Caco-2 (cell line): ENCODE results near the gene RRP9. TPM values are rescaled to one million over a fixed set of nuclear protein-coding genes. Genes with fewer than 3 reads are reported as not detected.

Experiments used
- BruUV-seq: library from RNA; stranded (reverse); fragments of 400-500 nt; replicated peaks from 2 replicates; lab custom pipeline; 2021; lab: Mats Ljungman, UMichigan
- CTCF ChIA-PET: fragments of 300-600 bp; sonication (Branson Sonifier 250); formaldehyde crosslinking; loops from one replicate; lab custom pipeline; 2022; ENCODE audit warnings: antibody characterized with exemption; lab: Charles Lee
- POLR2A ChIA-PET: fragments of 300-600 bp; sonication (Branson Sonifier 250); formaldehyde crosslinking; loops from one replicate; lab custom pipeline; 2022; ENCODE audit warnings: antibody characterized with exemption; lab: Charles Lee
- DNase-seq, 2 experiments: peaks; one replicate each; pipeline versions ENCODE4 v3.0.0 to v3.0.0-alpha.2; 2020 to 2022
- H3K27me3 ChIP-seq: replicated peaks from 2 replicates; pipeline ENCODE4 v1.6.0; 2011; ENCODE audit warnings: low read length; ENCODE audit not compliant: control insufficient read depth, insufficient read depth
- H3K36me3 ChIP-seq: 2 replicates; pipeline ENCODE4 v1.5.1; 2011; ENCODE audit warnings: low read length; ENCODE audit not compliant: control insufficient read depth, insufficient read depth
- H3K4me1 ChIP-seq: fragments of 250-450 bp; sonication (Bioruptor Pico); 2 replicates; pipeline ENCODE4 v1.5.1; 2020; ENCODE audit warnings: mild to moderate bottlenecking
- H3K4me3 ChIP-seq: 2 replicates; pipeline ENCODE4 v1.5.1; 2011; ENCODE audit warnings: low read depth, mild to moderate bottlenecking, control low read depth, low read length
- H3K9me3 ChIP-seq: fragments of 250-450 bp; sonication (Bioruptor Pico); 2 replicates; pipeline ENCODE4 v1.5.1; 2020; ENCODE audit warnings: mild to moderate bottlenecking, moderate library complexity
- H3K27ac Mint-ChIP-seq: one replicate; pipeline ENCODE4 v1.8.0; 2022; ENCODE audit warnings: mixed read lengths; ENCODE audit not compliant: unreplicated experiment
- H3K27me3 Mint-ChIP-seq: one replicate; pipeline ENCODE4 v1.8.0; 2022; ENCODE audit warnings: mixed read lengths; ENCODE audit not compliant: insufficient read depth, unreplicated experiment
- H3K36me3 Mint-ChIP-seq: one replicate; pipeline ENCODE4 v1.8.0; 2022; ENCODE audit warnings: mild to moderate bottlenecking, mixed read lengths; ENCODE audit not compliant: insufficient read depth, unreplicated experiment
- H3K4me1 Mint-ChIP-seq: one replicate; pipeline ENCODE4 v1.8.0; 2022; ENCODE audit warnings: low read depth, mixed read lengths; ENCODE audit not compliant: unreplicated experiment
- H3K4me3 Mint-ChIP-seq: one replicate; pipeline ENCODE4 v1.8.0; 2022; ENCODE audit warnings: mild to moderate bottlenecking, moderate library complexity, mixed read lengths; ENCODE audit not compliant: unreplicated experiment
- H3K9me3 Mint-ChIP-seq: one replicate; pipeline ENCODE4 v1.8.0; 2022; ENCODE audit warnings: mixed read lengths; ENCODE audit not compliant: unreplicated experiment
- intact Hi-C: fragments of 100-400 bp; cut with micrococcal nuclease; formaldehyde crosslinking; loops from one replicate; pipeline ENCODE4 v1.10.0; 2022; ENCODE audit not compliant: unreplicated experiment
- total RNA-seq: library from RNA; stranded (reverse); gene quantifications from 2 replicates; pipeline ENCODE4 v1.2.3, GENCODE V29; 2022
- TF ChIP-seq, protein P1 (sequence below), 2 experiments: fragments of 200-600 bp in 1 of 2; IDR thresholded peaks; 1 replicate in 1 of 2; 2 replicates in 1 of 2; pipeline versions ENCODE4 v1.5.1 to v1.8.0; 2011 to 2022; ENCODE audit warnings: antibody characterized with exemption in 1 of 2, control low read depth in 1 of 2, inconsistent platforms in 1 of 2, low read depth in 1 of 2, low read length in 1 of 2, mild to moderate bottlenecking in 1 of 2, moderate library complexity in 1 of 2; ENCODE audit not compliant: insufficient read depth in 1 of 2, severe bottlenecking in 1 of 2, unreplicated experiment in 1 of 2

Gene RRP9
- total RNA-seq, 1 experiment from 2014 or later, result 39.1 TPM

DNA sequence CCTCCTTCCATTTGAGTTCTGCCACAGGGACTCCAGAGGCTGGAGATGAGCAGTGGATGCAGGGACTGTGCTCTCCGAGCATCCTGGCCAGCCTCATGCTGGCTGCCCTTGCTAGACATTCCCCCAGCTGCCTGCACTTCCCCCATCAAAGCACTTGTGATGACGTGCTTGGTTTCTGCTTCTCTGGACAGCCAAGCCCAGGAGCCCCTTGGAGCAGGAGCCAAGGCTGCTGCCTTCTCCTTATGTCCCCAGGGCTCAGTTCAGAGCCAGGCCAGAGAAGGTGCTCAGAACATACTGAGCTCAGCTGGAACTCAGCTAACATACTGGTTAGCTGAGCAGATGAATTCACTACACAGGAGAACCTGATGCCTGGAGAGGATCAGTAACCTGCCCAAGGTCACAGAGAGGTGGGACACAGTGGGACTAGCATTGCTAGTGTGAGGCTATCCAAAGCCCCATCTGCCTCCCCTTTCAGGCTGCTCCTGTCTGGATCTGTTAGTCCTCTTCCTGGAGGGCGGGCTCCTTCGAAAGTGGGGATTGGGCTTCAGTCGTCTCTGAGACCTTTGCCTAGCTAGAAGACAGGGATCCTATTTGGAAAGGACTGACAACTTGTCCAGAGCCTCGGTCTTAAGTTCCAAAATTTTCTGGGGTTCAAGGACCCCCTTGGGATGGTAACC is 21.3 kb upstream of the RRP9 start:
- Mint-ChIP-seq H3K4me1 (peaks cover 14% of the 10 kb centered on the region), H3K27ac (no peak overlapping the region), H3K36me3 (peaks cover 11% of the 10 kb centered on the region), H3K27me3 (no peaks in the 10 kb centered on the region), H3K9me3 (no peaks in the 10 kb centered on the region), H3K4me3 (no peak overlapping the region)
- H3K27me3 ChIP-seq, result no peaks in the 10 kb centered on the region
- no TSS peak for BruUV-seq
- no peak overlapping the region for H3K4me3 ChIP-seq
- DNase-seq, result no peak
- ChIA-PET POLR2A (interaction anchor here (0.6 kb wide), 1 partner anchor 22 kb away, joined by 13 read pairs; no protein-coding TSS in a partner anchor), CTCF (interaction anchor here (1.0 kb wide), 1 partner anchor 22 kb away, joined by 3 read pairs; the partner anchor contains the start of gene RRP9)
- TF ChIP-seq, protein P1, sequence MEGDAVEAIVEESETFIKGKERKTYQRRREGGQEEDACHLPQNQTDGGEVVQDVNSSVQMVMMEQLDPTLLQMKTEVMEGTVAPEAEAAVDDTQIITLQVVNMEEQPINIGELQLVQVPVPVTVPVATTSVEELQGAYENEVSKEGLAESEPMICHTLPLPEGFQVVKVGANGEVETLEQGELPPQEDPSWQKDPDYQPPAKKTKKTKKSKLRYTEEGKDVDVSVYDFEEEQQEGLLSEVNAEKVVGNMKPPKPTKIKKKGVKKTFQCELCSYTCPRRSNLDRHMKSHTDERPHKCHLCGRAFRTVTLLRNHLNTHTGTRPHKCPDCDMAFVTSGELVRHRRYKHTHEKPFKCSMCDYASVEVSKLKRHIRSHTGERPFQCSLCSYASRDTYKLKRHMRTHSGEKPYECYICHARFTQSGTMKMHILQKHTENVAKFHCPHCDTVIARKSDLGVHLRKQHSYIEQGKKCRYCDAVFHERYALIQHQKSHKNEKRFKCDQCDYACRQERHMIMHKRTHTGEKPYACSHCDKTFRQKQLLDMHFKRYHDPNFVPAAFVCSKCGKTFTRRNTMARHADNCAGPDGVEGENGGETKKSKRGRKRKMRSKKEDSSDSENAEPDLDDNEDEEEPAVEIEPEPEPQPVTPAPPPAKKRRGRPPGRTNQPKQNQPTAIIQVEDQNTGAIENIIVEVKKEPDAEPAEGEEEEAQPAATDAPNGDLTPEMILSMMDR (IDR thresholded peaks at IDR 0.05; ENCODE audit: insufficient read depth in 1 of 2, low read depth in 1 of 2, low read length in 1 of 2, severe bottlenecking in 1 of 2, unreplicated experiment in 1 of 2), result no peak
- no peaks in the 10 kb centered on the region for H3K9me3 ChIP-seq
- intact Hi-C loops, result no loop called here
- peaks cover 7% of the 10 kb centered on the region for H3K4me1 ChIP-seq
- no peaks in the 10 kb centered on the region for H3K36me3 ChIP-seq

DNA sequence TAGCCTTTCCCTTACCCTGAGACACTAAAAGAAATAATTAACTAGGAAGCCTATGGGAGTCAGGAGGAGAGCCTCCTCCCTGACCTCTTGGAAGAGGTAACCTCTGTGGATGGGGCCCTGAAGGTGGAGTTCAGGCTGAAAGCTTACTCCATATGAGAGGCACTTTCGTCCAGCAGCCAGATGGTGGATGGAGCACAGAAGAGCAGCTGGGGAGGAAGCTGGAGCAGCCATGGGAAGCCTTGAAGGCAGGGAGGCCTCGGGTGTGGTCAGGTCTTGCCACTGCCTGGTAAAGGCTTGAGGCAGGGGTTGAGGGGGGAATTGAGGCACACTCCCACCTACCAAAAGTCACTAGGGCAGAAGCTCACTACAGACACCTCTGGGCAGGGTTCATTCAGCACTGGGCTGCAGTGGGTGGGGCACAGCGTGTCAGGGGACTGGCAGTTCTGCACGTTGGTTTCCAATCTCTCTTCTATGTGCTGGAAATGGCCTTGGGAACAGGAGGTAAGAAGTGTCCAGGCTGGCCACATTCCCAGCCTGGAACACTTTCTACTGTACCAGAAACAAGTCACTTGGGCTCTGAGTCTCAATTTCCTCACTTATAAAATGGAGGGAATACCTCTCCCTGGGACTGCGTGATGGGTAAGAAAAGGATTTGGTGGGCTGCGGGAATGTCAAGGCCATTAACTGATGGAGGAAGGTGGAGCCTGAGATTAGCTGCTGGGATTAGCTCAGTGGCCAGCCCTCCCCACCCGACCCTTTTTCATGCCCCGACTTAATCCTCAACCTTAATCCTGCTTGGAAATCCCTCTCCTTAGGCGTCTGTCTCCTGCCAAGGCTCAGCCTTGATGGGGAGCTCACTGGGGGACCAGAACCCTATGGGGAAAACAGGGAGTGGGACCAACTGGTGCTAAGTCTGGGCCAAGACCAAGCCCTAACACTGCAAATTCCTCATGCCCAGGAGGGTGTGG is 20.2 kb upstream of the RRP9 start:
- POLR2A ChIA-PET, result interaction anchor here (0.6 kb wide), 1 partner anchor 23 kb away, joined by 13 read pairs; no protein-coding TSS in a partner anchor

DNA sequence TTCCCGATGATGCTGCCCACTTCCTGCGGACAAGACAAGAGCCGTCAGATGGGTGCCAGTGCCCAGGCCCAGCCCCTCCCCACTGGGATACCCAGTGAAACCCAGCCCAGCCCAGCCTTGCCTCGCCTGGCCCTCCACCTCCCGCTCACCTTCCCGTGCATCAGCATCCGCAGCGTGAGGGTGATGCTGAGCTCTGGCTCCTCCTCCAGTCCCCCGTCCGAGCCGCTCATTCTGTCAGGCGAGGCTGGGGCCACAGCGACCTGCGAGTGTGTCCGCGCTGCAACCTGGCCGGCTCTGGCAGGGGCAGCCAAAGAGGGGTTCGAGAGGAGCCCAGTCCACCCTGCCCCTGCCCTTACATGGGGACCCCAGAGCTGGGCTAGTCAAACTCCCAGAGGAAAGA is 19.3 kb upstream of the RRP9 start:
- no peak for DNase-seq
- ChIA-PET CTCF (no interaction called here), POLR2A (no interaction called here)
- Mint-ChIP-seq H3K36me3 (peaks cover 6% of the 10 kb centered on the region), H3K9me3 (no peaks in the 10 kb centered on the region), H3K27me3 (no peaks in the 10 kb centered on the region), H3K4me3 (no peak overlapping the region), H3K4me1 (peaks cover 10% of the 10 kb centered on the region), H3K27ac (no peak overlapping the region)
- Histone ChIP-seq H3K4me3 (no peak overlapping the region), H3K27me3 (no peaks in the 10 kb centered on the region), H3K9me3 (no peaks in the 10 kb centered on the region), H3K4me1 (no peaks in the 10 kb centered on the region), H3K36me3 (no peaks in the 10 kb centered on the region)
- no TSS peak for BruUV-seq
- intact Hi-C loops, result no loop called here
- TF ChIP-seq, protein P1 (IDR thresholded peaks at IDR 0.05; ENCODE audit: insufficient read depth in 1 of 2, low read depth in 1 of 2, low read length in 1 of 2, severe bottlenecking in 1 of 2, unreplicated experiment in 1 of 2), result no peak

More for the DNA sequence above, 20.2 kb upstream of the RRP9 start:
- no peaks in the 10 kb centered on the region for H3K9me3 Mint-ChIP-seq
- no peaks in the 10 kb centered on the region for H3K36me3 ChIP-seq
- no peak overlapping the region for H3K4me3 ChIP-seq
- no peaks in the 10 kb centered on the region for H3K9me3 ChIP-seq
- intact Hi-C loops, result no loop called here
- H3K27me3 ChIP-seq, result no peaks in the 10 kb centered on the region
- no TSS peak for BruUV-seq
- DNase-seq, result no peak
- TF ChIP-seq, protein P1 (IDR thresholded peaks at IDR 0.05; ENCODE audit: insufficient read depth in 1 of 2, low read depth in 1 of 2, low read length in 1 of 2, severe bottlenecking in 1 of 2, unreplicated experiment in 1 of 2), result no peak
- no peak overlapping the region for H3K27ac Mint-ChIP-seq
- no peaks in the 10 kb centered on the region for H3K27me3 Mint-ChIP-seq
- H3K4me1 Mint-ChIP-seq, result peaks cover 14% of the 10 kb centered on the region
- peaks cover 6% of the 10 kb centered on the region for H3K36me3 Mint-ChIP-seq
- no peak overlapping the region for H3K4me3 Mint-ChIP-seq
- H3K4me1 ChIP-seq, result peaks cover 7% of the 10 kb centered on the region
- CTCF ChIA-PET, result no interaction called here
